GM18907 (cell line): Measurements from ENCODE around the gene INSL3.
"Not testable (repeated sequence)": the region's sequence is repeated elsewhere in the genome, so short reads cannot be mapped to it uniquely, and the experiment has no call there.

Experiments used
- ATAC-seq: cut with Tn5 transposase; IDR thresholded peaks from one replicate; pipeline ENCODE4 v1.9.1; 2021; ENCODE audit warnings: mild to moderate bottlenecking, moderate library complexity; ENCODE audit not compliant: unreplicated experiment

The INSL3 gene

DNA sequence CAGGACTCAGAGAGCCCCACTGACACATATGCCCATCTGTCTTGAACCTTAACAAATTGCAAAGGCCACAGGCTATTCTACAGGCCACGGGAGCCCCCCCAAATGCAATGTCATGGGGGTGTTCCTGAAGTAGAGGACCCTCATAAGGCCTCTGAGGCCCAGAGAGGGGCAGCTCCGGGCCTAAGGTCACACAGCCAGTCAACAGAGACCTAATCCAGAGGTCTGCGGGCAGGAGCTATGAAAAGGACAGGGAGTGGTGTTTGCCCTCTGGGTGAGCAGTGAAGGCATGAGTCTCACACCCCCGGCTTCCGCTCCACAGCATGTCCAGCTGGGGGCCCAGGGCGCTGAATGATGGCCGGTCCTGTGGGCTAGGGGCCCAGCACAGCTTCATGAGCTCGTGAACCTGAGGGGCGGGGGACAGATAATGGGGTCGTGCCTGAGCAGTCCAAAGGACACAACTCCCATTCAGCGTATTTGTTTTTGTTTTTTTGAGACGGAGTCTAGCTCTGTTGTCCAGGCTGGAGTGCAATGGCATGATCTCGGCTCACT, 5.3 kb upstream of the INSL3 start:
- ATAC-seq = no peak

DNA sequence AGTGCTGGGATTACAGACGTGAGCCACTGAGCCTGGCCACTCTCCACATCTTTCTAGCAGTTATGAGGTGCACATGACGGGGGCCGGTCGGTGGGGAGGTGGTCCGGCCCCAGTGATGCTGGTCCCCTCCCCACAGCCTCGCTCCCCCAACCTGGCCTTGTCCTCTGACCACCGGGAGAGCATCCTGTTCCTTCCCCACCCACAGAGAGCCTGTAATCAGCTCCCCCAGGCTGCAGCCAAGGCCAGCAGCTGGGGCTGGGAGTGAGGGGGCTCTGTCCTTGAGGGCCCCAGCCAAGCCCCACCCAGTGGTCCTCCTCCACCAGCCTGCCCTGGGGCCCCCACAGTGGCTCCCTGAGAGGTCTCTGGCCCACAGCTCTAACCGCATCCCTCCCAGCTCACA, 3.0 kb upstream of the INSL3 start:
- ATAC-seq = no peak

DNA sequence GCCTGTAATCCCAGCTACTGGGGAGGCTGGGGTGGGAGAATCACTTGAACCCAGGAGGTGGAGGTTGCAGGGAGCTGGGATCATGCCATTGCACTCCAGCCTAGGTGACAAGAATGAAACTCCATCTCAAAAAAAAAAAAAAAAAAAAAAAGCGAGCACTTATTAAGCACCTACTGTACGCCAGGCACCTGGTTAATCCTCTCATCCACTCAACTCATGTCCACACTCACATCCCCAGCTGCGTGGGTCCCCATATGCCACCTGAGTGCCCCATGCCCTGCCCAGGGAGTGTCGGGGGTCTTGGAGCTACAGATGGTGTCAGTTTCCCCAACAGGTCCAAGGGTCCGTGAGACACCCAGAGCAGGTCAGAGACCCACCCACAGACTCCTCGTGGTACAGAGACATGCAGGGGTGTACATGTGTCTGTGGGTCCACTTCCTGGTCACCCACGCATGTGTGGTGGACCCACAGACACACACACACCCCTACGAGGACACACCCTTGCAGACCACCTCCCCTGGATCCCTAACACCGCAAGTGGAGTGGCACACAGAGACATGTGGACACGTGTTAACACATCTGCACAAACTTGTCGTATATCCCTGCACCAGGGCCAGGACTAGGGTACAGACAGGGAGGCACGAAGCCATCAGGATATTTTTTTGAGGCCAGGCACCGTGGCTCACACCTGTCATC, 3.5 kb downstream of the INSL3 start:
- ATAC-seq = no peak

DNA sequence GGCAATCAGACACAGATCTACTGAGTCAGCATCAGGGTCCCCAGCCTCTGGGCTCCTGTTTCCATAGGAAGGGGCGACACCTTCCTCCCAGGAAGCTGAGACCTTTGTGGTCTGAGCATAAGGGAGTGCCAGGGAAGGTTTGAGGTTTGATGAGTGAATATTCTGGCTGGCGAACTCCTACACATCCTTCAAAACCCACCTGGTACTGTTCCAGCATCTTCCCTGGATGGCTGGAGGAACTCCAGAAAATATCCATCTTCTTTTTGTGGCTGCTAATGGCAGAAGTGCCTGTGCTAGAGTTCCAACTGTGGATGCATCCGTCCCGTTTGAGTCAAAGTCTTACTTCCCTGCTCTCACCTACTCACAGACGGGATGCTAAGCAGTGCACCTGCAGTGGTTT, 9.2 kb downstream of the INSL3 start:
- ATAC-seq = no peak

DNA sequence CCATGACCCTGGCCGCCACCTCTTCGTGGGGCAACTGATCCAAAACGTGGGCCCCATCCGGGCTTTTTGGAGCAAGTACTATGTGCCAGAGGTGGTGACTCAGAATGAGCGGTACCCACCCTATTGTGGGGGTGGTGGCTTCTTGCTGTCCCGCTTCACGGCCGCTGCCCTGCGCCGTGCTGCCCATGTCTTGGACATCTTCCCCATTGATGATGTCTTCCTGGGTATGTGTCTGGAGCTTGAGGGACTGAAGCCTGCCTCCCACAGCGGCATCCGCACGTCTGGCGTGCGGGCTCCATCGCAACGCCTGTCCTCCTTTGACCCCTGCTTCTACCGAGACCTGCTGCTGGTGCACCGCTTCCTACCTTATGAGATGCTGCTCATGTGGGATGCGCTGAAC, 9.6 kb downstream of the INSL3 start:
- no peak for ATAC-seq

DNA sequence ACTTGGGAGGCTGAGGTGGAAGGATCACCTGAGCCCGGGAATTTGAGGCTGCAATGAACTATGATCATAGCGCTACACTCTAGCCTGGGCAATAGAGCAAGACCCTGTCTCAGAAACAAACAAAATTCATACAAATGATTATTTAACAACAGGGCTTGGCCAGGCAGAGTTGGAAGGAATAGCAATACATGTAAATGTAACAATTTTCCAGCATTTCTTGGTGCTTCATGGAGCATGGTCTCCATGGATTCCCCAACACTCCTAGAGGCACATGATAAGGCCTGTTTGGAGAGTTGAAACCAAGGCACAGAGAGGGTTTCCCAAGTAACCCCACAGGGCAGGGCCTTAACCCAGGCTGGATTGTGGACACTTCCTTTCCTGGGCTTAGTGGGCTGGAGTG, 10.2 kb downstream of the INSL3 start:
- ATAC-seq = no peak

DNA sequence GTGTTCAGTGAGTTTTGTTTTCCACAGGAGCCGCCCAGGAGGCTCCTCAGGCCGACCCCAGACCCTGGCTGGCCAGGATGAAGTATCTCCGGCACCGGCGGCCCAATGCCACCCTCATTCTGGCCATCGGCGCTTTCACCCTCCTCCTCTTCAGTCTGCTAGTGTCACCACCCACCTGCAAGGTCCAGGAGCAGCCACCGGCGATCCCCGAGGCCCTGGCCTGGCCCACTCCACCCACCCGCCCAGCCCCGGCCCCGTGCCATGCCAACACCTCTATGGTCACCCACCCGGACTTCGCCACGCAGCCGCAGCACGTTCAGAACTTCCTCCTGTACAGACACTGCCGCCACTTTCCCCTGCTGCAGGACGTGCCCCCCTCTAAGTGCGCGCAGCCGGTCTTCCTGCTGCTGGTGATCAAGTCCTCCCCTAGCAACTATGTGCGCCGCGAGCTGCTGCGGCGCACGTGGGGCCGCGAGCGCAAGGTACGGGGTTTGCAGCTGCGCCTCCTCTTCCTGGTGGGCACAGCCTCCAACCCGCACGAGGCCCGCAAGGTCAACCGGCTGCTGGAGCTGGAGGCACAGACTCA, 13.5 kb downstream of the INSL3 start:
- no peak for ATAC-seq

DNA sequence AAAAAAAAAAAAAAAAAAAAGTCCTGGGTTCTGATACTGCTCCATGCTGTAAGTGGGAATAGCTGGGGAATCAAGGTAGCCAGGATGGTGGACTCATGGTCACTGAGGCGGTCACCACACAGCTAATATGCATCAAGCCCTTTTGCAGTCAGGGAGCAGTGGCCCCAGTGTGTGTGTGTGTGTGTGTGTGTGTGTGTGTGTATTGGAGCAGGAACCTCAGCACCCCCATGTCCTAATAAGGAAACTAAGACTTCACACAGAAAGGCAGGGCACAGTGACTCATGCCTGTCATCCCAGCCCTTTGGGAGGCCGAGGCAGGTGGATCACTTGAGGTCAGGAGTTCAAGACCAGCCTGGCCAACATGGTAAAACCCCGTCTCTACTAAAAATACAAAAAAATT, 14.4 kb downstream of the INSL3 start:
- ATAC-seq = no peak

DNA sequence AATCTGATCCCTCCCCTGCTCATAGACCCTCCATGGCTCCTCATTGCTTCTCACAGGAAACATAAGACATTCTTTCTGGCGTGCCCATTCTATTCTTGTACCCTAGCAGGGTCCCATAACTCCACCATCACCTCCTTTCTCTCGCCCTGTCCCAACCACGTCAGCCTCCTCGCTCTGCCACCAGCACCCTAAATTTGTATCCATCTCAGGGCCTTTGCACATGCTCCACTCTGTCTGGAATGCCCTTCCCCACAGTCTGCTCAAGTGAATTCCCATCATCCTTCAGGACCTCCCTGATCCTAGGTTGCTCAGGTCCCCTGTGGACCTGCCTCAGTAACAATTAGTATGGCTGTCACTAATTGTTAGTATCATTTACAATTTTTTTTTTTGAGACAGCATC, 15.9 kb downstream of the INSL3 start:
- no peak for ATAC-seq

DNA sequence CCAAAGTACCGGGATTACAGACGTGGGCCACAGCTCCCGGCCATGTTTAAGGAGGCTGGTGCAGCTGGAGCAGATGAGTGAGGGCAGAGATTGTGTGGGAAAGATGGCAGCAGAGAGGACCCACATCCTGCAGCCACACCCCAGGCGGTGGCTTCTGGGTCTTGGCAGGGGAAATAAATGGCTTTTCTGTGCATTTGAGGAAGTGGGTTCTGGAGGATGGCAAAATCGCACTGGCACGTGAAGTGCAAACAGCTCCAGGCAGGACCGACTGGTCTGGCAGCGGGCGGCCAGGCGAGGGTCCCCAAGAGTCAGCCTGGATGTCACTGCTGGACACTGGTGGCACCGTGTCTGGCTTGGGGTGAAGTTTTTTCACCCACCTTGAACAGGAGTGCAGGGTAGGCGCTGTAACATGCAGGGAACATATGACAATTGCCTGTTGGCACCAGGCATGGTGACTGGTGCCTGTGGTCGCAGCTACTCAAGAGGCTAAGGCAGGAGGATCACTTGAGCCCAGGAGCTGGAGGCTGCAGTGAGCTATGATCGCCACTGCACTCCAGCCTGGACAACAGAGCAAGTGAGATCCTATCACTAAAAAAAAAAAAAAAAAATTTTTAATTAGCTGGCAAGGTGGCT, 17.9 kb downstream of the INSL3 start:
- no peak for ATAC-seq

DNA sequence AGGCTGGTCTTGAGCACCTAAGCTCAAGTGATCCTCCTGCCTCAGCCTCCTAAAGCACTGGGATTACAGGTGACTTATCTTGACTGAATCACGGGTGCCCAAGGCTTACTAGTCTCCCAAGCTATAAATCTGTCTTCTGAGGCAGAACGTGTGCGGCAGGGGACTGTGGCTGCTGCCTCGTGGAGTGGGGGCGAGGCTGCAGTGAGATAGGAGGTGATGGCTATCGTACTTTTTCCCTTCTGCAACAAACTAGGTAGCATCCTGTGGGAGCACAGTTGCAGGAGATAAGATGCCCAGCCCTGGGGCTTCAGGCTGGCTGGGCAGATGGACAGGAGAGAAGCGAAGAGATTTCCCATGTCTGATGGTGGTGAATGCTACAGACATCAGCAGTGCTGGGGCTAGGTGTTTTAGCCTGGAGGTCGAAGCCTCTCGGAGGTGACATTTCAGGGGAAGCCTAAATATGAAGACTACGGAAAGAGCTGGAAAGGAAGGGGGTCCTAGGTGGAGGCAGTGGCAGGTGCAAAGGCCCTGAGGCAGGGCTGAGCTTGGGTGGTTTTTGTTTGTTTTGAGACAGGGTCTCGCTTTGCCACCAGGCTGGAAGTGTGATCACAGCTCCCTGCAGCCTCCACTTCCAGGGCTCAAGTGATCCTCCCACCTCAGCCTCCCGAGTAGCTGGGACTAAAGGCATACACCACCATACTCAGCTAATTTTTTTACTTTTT, 19.0 kb downstream of the INSL3 start:
- no peak for ATAC-seq

DNA sequence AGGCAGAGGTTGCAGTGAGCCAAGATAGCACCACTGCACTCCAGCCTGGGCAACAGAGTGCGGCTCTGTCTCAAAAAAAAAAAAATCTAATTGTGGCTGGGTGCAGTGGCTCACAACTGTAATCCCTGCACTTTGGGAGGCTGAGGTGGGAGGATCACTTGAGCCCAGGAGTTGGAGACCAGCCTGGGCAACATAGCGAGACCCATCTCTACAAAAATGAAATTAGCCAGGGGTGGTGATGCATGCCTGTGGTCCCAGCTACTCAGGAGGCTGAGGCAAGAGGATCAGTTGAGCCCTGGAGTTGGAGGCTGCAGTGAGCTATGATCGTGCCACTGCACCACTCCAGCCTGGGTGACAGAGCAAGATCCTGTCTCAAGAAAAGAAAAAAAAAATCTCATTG, 22.7 kb downstream of the INSL3 start:
- ATAC-seq = not testable (repeated sequence)

DNA sequence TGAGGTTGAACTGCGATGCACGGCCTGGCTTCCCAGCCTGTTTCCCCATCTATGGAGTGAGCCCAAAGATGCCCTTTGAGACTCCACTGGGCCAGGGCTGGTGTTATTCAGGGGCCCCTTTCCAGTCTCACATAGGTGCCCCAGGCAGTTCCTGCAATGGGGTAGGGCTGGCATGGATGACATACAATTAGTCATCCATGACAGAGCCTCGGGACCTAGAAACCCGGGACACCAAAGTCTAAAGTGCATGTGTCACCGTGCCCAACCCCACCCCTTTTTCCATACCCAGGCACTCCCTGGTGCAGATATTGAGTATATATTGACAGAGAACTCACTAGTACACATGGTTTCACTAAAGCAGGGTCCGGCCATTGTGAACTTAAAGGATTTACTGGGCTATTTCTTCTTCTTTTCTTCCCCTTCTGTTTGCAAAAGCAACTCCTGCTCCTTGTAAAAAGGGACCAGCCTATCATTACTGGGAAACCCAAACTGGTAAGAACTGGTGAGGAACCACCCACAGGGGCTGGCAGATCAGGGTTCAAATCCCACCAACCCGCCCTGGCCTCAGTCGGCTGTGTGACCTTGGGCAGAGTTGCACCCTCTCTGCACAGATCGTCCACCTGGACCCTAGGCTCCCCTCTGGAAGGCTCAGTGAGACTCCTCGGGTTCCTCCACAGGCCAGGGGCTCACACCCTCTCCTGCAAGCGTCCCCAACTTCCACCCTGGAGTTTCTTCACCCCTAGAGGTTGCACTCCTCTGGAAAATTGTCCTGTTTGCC, 23.7 kb downstream of the INSL3 start:
- no peak for ATAC-seq

DNA sequence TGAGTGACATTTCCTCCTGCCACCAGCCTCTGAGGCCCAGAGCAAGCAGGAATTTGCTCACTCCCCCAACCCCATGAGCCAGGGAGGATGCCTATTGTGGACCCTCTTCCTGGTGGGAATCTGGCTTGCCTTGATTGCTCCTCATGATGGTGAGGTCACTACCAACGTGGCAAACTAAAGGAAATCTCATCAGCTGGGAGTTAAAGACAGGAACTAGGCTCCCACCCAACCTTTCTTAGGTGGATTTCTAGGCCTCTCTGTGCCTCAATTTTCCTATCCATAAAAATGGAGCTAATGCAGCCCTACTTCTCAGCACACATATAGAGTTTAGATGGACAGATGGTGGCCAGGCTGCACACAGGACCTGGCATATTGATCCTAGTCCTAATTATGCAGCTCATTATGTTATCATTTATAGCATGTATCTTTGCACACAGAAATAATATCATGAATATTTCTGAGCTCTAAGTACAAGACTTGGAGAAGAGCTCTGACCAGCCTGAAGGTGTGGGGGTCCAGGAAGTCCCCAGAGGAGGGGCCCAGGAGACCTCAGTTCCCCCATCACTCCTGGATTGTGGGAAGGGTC, 24.4 kb downstream of the INSL3 start:
- ATAC-seq = no peak

DNA sequence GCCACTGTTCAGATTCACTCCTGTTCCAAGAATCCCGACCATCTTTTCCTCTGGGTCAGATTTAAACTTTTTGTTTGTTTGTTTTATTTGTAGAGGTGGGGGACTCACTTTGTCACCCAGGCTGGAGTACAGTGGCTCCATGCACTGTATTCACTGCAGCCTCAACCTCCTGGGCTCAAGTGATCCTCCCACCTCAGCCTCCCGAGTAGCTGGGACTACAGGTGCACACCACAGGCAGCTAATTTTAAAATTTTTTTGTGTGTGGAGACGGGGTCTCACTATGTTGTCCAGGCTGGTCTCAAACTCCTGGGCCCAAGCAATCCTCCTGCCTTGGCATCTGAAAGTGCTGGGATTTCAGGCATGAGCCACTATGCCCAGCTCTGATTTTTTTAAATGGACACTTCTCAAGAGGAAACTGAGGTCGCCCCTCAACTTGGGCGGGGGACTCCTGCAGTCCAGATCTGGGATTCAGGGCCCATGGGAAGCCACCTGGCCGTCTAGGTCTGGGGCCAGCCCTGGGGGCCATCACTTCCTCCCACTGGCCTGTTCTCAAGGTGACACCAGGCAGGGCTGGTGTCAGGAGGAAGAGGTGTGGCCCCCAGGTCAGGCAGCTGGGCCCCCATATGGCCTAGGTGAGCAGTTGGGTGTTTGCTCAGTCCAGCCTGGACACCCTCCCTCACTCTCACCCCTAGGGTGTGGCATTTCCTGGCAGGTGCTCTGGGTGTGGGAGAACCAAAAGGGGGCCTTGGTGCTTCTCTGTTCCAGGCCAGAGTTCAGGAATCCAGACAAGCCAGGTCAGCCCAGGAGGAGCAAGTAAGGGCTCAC, 25.1 kb downstream of the INSL3 start:
- no peak for ATAC-seq

DNA sequence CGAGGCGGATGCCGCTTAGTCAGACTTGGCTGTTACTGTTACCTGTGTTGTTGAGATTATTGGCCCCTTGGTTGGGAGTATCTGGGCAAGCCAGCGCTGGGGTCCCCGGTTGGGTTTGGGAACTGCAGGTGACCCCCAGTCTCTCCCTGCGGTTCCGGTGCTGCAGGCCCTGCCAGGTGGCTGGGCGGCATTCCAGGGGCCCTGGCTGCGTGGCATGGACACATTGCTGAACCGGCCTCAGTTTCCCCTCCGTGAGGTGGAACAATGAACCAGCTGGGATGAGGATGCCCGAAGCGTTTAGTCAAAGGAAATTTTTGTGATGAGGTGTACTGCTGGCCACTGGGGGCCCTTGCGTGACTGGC, 25.8 kb downstream of the INSL3 start:
- no peak for ATAC-seq

DNA sequence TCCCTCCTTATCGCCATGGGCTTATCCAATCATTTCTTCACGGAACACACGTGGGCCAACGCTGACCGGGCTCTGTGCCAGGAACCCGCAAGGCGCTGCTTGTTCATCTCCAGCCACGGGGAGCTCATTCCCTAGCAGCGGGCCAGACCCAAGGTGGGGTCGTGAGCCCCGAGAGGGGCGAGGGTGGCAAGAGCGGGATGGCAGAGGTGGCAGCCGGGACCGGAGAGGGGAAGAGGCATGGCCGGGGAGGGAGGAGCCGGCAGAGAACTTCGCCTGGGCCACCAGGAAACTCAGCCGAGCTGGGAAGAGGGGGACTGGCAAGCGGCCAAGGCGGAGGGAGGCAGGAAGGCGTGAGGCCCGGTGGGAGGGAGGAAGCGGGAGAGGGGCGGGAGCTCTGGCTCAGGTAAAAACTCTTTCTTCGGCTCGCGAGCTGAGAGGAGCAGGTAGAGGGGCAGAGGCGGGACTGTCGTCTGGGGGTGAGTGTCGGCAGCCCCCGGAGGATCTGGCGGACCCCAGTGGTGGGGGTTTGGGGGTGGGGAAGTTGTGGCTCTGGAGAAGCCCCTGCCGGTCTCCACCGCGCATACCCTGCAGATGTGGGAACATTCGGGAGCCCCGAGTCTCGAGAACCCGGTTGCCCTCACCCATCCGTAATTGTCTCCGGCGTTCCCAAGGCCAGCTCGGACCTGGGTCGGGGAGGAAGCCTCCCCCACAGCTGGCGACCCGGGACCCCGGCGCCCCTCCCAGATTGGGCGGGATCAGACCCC, 26.4 kb downstream of the INSL3 start, which contains the start of gene B3GNT3:
Gene B3GNT3, plus strand, starts transcription at position 408 of the 764 bp plus-strand sequence. CDS start 12,670 bp downstream, outside the sequence.
- ATAC-seq = no peak

DNA sequence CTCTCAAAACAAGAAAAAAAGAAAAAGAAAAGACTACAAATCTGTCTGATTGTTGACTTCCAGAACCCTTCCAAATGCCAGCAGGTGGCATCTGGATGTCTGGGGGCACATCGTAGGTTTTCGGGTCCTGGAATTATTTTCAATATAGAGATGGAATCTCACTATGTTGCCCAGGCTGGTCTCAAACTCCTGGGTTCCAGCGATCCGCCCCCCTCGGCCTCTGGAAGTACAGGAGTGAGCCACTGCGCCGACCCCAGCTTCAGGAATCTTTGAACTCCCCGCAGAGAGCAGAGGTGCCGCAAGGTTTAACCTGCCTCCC, 26.9 kb downstream of the INSL3 start:
- ATAC-seq = no peak
